ENCODE measurements around the gene FKRP. TPM values are rescaled to one million over a fixed set of nuclear protein-coding genes. Genes with fewer than 3 reads are reported as not detected.
A peak's percentile ranks its signal among the peaks of the same experiment; 100 is the strongest.

Gene FKRP
- total and polyA plus RNA-seq, 2 of the 13 experiments (the other 11 are each of a cell fraction or from before 2014, with no cell fraction given): 7.3 to 9.8 TPM

DNA sequence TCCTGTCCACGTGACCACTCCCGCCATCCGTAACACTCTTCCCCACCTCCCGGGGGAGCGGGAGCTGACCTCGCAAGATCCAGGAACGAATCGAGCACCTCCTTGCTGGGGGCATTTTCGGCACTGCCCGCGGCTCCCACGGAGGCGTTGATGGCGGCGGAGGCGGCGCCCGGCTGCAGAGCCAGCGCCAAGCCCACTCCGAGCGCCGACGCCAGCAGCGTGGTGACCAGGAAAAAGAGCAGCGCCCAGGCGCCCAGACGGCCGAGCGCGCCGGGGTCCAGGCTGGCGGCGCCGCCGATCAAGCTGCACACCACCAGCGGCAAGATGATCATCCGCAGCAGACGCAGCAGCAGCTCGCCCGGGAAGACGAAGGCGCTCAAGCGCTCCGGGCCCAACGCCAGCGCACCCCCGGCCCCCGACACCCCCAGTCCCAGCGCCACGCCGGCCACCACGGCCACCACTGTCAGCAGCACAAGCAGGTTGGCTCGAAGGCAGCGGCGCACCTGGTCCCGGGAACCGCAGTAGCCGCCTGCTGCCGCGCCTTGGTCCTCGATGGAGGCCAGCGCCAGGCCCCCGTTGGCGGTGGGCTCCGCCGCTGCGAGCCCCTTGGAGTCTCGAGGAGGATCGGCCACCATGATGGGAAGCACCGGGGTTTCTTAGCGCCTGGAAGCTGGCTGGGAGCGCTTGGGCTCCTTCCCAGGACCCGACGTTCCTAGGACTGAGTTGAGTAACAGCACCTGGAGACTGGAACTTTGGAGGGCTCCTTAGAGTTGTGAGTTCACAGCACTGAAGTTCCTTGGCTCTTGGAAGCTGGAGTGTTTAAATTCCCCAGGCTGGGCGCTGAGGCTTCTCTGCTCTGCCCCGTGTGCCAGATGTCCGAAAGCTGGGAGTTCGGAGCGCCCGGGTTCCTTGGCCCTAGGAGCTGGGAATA, 41.7 kb downstream of the FKRP start (continued):
- TF ChIP-seq KLF13 (CRISPR knock-in tag; IDR thresholded peaks at IDR 0.05) (no peak), ZNF777 (CRISPR knock-in tag; IDR thresholded peaks at IDR 0.05) (peak; percentile 70), ZSCAN25 (CRISPR knock-in tag; IDR thresholded peaks at IDR 0.05) (no peak), ATF1 (CRISPR knock-in tag; IDR thresholded peaks at IDR 0.05) (no peak), PHF5A (CRISPR knock-in tag; IDR thresholded peaks at IDR 0.05; ENCODE audit: low read depth, unreplicated experiment) (no peak), ZNF7 (CRISPR knock-in tag; IDR thresholded peaks at IDR 0.05) (no peak), ATAD3A (CRISPR knock-in tag; IDR thresholded peaks at IDR 0.05) (no peak), POLR2AphosphoS5 (IDR thresholded peaks at IDR 0.05; ENCODE audit: low read depth, low read length) (no peak), NR1H2 (CRISPR knock-in tag; IDR thresholded peaks at IDR 0.05; ENCODE audit: borderline replicate concordance, low read depth) (no peak), MATR3 (CRISPR knock-in tag; IDR thresholded peaks at IDR 0.05) (no peak), SETDB1 (CRISPR knock-in tag; IDR thresholded peaks at IDR 0.05; ENCODE audit: borderline replicate concordance) (no peak)
- TF ChIP-seq, protein P1, sequence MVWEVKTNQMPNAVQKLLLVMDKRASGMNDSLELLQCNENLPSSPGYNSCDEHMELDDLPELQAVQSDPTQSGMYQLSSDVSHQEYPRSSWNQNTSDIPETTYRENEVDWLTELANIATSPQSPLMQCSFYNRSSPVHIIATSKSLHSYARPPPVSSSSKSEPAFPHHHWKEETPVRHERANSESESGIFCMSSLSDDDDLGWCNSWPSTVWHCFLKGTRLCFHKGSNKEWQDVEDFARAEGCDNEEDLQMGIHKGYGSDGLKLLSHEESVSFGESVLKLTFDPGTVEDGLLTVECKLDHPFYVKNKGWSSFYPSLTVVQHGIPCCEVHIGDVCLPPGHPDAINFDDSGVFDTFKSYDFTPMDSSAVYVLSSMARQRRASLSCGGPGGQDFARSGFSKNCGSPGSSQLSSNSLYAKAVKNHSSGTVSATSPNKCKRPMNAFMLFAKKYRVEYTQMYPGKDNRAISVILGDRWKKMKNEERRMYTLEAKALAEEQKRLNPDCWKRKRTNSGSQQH (CRISPR knock-in tag; IDR thresholded peaks at IDR 0.05; ENCODE audit: low read depth): no peak
- TF ChIP-seq, protein P2, sequence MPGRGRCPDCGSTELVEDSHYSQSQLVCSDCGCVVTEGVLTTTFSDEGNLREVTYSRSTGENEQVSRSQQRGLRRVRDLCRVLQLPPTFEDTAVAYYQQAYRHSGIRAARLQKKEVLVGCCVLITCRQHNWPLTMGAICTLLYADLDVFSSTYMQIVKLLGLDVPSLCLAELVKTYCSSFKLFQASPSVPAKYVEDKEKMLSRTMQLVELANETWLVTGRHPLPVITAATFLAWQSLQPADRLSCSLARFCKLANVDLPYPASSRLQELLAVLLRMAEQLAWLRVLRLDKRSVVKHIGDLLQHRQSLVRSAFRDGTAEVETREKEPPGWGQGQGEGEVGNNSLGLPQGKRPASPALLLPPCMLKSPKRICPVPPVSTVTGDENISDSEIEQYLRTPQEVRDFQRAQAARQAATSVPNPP (CRISPR knock-in tag; IDR thresholded peaks at IDR 0.05): 0 out of 2 replicates have a peak, but pooled peaks have one; percentile 21
- TF ChIP-seq, protein P3, sequence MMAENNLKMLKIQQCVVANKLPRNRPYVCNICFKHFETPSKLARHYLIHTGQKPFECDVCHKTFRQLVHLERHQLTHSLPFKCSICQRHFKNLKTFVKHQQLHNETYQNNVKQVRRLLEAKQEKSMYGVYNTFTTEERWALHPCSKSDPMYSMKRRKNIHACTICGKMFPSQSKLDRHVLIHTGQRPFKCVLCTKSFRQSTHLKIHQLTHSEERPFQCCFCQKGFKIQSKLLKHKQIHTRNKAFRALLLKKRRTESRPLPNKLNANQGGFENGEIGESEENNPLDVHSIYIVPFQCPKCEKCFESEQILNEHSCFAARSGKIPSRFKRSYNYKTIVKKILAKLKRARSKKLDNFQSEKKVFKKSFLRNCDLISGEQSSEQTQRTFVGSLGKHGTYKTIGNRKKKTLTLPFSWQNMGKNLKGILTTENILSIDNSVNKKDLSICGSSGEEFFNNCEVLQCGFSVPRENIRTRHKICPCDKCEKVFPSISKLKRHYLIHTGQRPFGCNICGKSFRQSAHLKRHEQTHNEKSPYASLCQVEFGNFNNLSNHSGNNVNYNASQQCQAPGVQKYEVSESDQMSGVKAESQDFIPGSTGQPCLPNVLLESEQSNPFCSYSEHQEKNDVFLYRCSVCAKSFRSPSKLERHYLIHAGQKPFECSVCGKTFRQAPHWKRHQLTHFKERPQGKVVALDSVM (CRISPR knock-in tag; IDR thresholded peaks at IDR 0.05): no peak
- TF ChIP-seq, protein P4, sequence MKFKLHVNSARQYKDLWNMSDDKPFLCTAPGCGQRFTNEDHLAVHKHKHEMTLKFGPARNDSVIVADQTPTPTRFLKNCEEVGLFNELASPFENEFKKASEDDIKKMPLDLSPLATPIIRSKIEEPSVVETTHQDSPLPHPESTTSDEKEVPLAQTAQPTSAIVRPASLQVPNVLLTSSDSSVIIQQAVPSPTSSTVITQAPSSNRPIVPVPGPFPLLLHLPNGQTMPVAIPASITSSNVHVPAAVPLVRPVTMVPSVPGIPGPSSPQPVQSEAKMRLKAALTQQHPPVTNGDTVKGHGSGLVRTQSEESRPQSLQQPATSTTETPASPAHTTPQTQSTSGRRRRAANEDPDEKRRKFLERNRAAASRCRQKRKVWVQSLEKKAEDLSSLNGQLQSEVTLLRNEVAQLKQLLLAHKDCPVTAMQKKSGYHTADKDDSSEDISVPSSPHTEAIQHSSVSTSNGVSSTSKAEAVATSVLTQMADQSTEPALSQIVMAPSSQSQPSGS (CRISPR knock-in tag; IDR thresholded peaks at IDR 0.05): no peak
